SK-N-MC (cell line): ENCODE data around the gene PYROXD2.
A peak's percentile ranks its signal among the peaks of the same experiment; 100 is the strongest.

ENCODE experiments used
- EZH2 ChIP-seq: fragments of 200-600 bp; sonication (generic); IDR thresholded peaks from one replicate; pipeline ENCODE4 v1.6.1; 2017; ENCODE audit warnings: antibody characterized with exemption
- FOXP2 ChIP-seq: optimal IDR thresholded peaks from 2 replicates; pipeline ENCODE3; 2011; ENCODE audit warnings: mild to moderate bottlenecking, moderate library complexity; ENCODE audit not compliant: insufficient read depth; ENCODE audit errors: extremely low read length, control extremely low read depth
- POLR2AphosphoS5 ChIP-seq: IDR thresholded peaks from 2 replicates; pipeline ENCODE4 v1.6.1; 2012; ENCODE audit warnings: mild to moderate bottlenecking, low read depth, low read length, borderline replicate concordance

DNA sequence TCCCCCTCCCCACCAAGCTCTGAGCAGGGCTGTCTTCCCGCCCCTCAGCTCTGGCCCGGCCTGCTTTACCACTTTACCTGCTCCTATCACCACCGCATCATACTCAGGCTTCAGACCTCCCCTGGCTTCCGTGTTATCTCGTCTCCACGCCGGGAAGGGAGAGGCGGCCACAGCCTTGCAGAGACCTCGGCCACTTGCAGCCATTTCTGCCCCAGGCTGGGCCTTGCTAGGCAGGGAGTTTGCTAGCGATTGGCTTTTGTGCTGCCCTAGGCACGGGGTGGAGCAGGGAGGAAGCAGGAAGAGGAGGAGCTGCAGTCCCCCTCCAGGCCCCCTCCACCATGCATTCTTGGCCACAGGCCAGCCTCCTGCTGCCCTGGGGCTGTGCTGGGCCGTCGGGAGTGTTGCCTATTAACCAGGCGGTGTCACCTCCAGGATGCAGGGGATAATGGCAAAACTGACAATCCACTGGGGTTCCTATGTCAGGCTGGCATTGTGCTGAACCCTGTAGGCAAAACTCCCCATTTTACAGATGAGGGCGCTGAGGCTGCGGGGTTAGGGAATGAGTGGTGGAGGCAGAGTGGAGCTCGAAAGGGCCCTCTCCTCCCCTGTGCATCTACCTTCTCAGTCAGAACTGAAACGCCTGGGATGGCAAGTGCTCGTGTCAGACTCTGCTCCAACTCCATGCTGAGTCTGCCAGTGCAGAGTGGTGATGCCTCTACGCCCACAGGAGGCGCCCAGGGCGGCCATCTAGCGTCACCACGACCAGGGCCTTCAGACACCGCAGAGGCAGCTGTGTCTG is at the start of gene PYROXD2:
- no peak for TF ChIP-seq EZH2
- peak; percentile 90; the same call in 1 of the 2 replicates for TF ChIP-seq POLR2AphosphoS5
- TF ChIP-seq FOXP2, result no peak
